GM21423 (cell line): ENCODE results near the gene RAI1.

Experiments used
- ATAC-seq: cut with Tn5 transposase; IDR thresholded peaks from one replicate; pipeline ENCODE4 v1.9.1; 2021; ENCODE audit warnings: mild to moderate bottlenecking, moderate library complexity; ENCODE audit not compliant: unreplicated experiment

RAI1 gene

GRCh38 chr17:17853811-17854447 is 172.7 kb downstream of the RAI1 start:
- ATAC-seq = no peak

GRCh38 chr17:17855976-17856375 is 174.7 kb downstream of the RAI1 start:
- ATAC-seq = no peak

GRCh38 chr17:17856386-17856785 is 175.1 kb downstream of the RAI1 start:
- no peak for ATAC-seq

GRCh38 chr17:17857496-17857895 is 176.2 kb downstream of the RAI1 start:
- no peak for ATAC-seq

GRCh38 chr17:17859909-17860765 is 178.9 kb downstream of the RAI1 start:
- no peak for ATAC-seq

- ATAC-seq = no peak
Measured at GRCh38 chr17:17860766-17861107, 179.5 kb downstream of the RAI1 start.
